Measurements from ENCODE around the gene CNTNAP2. TPM values are rescaled to one million over a fixed set of nuclear protein-coding genes. Genes with fewer than 3 reads are reported as not detected.

Gene CNTNAP2
- total and polyA plus RNA-seq, 9 of the 15 experiments (the other 6 are each of a cell fraction or from before 2014, with no cell fraction given): 0.04 to 0.62 (median 0.09) TPM; not detected in 4

DNA sequence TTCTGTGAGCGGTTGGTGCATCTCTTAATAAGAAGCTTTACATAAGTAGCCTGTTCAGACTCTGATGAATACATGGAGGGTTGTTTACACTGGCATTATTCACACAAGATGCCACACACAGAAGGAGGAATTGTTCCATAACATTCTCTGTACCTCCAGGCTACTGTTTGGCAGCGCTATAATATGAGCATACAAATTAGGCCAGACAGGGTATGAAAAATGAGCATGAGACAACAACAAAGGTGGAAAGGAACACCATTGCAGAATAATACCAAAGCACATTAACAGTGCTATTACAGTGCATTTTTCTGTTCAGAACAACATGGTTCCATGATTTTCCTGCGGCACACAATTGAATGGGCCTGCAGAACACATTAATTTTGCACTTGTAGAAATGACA is 2056.8 kb downstream of the CNTNAP2 start:
- Histone ChIP-seq H3K9ac (ENCODE audit: insufficient read depth in 1 of 2, low read depth in 2 of 2, low read length in 2 of 2) (no peak overlapping the region), H3K79me2 (ENCODE audit: control insufficient read depth, insufficient read depth, low read length) (no peaks in the 10 kb centered on the region), H4K20me1 (replicated peaks; ENCODE audit: control insufficient read depth, insufficient read depth, low read length) (no peaks in the 10 kb centered on the region), H3K36me3 (ENCODE audit: control insufficient read depth, insufficient read depth, low read length) (no peaks in the 10 kb centered on the region), H3K9me1 (ENCODE audit: control insufficient read depth, insufficient read depth, low read length) (no peaks in the 10 kb centered on the region), H3K4me2 (ENCODE audit: insufficient read depth, low read length) (no peak overlapping the region), H3K9me3 (replicated peaks; ENCODE audit: control insufficient read depth, insufficient read depth, low read depth, low read length) (no peaks in the 10 kb centered on the region), H3K4me1 (replicated peaks in 1 of 2; ENCODE audit: control insufficient read depth in 2 of 2, insufficient read depth in 2 of 2, low read length in 2 of 2) (no peaks in the 10 kb centered on the region), H2AFZ (ENCODE audit: low read depth, low read length) (no peak overlapping the region), H3K27ac (ENCODE audit: extremely low read depth, low read depth, low read length) (no peak overlapping the region), H3K4me3 (no peak overlapping the region), H3K27me3 (ENCODE audit: control insufficient read depth in 2 of 2, insufficient read depth in 2 of 2, low read length in 2 of 2) (no peaks in the 10 kb centered on the region)
- CTCF ChIA-PET (ENCODE audit: low intra/inter-chr PET ratio): no interaction called here
- in situ Hi-C loops (cut with MboI): no loop called here
- WGBS (ENCODE audit: insufficient coverage, low coverage, missing lambda C conversion rate): 0% methylated on average over 3 of the region's 3 CpGs
- intact Hi-C loops (cut with micrococcal nuclease): no loop called here
- no peak for DNase-seq (ENCODE audit: extremely low read depth in 1 of 4, low spot score in 3 of 4)
- POLR2A ChIA-PET: no interaction called here
- no TSS peak for BruUV-seq (replicated peaks)
- no peak for FAIRE-seq
- TF ChIP-seq, protein P1, sequence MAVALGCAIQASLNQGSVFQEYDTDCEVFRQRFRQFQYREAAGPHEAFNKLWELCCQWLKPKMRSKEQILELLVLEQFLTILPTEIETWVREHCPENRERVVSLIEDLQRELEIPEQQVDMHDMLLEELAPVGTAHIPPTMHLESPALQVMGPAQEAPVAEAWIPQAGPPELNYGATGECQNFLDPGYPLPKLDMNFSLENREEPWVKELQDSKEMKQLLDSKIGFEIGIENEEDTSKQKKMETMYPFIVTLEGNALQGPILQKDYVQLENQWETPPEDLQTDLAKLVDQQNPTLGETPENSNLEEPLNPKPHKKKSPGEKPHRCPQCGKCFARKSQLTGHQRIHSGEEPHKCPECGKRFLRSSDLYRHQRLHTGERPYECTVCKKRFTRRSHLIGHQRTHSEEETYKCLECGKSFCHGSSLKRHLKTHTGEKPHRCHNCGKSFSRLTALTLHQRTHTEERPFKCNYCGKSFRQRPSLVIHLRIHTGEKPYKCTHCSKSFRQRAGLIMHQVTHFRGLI (CRISPR knock-in tag; IDR thresholded peaks at IDR 0.05): no peak
- TF ChIP-seq EGR1 (conservative IDR thresholded peaks at IDR 0.05) (no peak), TCF7L2 (IDR thresholded peaks at IDR 0.05; ENCODE audit: low read depth, low read length) (no peak), ARHGAP35 (IDR thresholded peaks at IDR 0.05; ENCODE audit: partially characterized antibody) (no peak), HEY1 (CRISPR knock-in tag; IDR thresholded peaks at IDR 0.05; ENCODE audit: borderline replicate concordance) (no peak)
- no peak for ATAC-seq

DNA sequence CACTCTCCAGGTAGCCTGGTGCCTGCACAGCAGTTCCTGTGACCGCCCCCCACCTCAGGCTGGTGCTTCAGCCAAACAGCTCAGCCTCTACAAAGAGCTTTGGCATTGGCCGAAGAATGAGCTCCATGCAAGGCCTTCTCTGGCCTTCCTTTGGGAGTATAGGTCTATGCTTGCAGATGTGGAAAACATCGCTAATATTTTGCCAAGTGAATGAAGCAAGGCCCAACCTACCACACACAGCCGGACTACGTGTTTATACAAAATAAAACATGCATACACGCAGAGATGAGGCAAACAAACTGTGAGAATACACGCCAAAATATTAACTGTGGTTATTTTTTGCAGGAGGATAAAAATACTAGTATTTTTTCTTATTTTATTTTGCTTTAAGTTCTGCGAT is 2057.8 kb downstream of the CNTNAP2 start:
- intact Hi-C loops (cut with micrococcal nuclease) (no loop called here), in situ Hi-C loops (cut with MboI) (no loop called here)
- FAIRE-seq (no peak), DNase-seq (ENCODE audit: extremely low read depth in 1 of 4, low spot score in 3 of 4) (no peak), ATAC-seq (no peak)
- no peaks in the 10 kb centered on the region for H3K36me3 ChIP-seq (ENCODE audit: control insufficient read depth, insufficient read depth, low read length)
- ChIA-PET POLR2A (interaction anchor here (1.0 to 1.3 kb wide), 2 partner anchors 10 to 11 kb away, joined by 3 read pairs; no protein-coding TSS in a partner anchor), CTCF (ENCODE audit: low intra/inter-chr PET ratio) (no interaction called here)
- no peak overlapping the region for H3K4me3 ChIP-seq
- WGBS (ENCODE audit: insufficient coverage, low coverage, missing lambda C conversion rate): 2% methylated on average over 8 of the region's 8 CpGs
- no peaks in the 10 kb centered on the region for H3K27me3 ChIP-seq (ENCODE audit: control insufficient read depth in 2 of 2, insufficient read depth in 2 of 2, low read length in 2 of 2)
- no peak overlapping the region for H3K27ac ChIP-seq (ENCODE audit: extremely low read depth, low read depth, low read length)
- BruUV-seq (replicated peaks): no TSS peak
- H4K20me1 ChIP-seq (replicated peaks; ENCODE audit: control insufficient read depth, insufficient read depth, low read length): no peaks in the 10 kb centered on the region
- no peak overlapping the region for H3K9ac ChIP-seq (ENCODE audit: insufficient read depth in 1 of 2, low read depth in 2 of 2, low read length in 2 of 2)
- no peaks in the 10 kb centered on the region for H3K9me3 ChIP-seq (replicated peaks; ENCODE audit: control insufficient read depth, insufficient read depth, low read depth, low read length)
- H3K79me2 ChIP-seq (ENCODE audit: control insufficient read depth, insufficient read depth, low read length): no peaks in the 10 kb centered on the region
- no peaks in the 10 kb centered on the region for H3K9me1 ChIP-seq (ENCODE audit: control insufficient read depth, insufficient read depth, low read length)
- no peak overlapping the region for H2AFZ ChIP-seq (ENCODE audit: low read depth, low read length)
- no peak overlapping the region for H3K4me2 ChIP-seq (ENCODE audit: insufficient read depth, low read length)
- H3K4me1 ChIP-seq (replicated peaks in 1 of 2; ENCODE audit: control insufficient read depth in 2 of 2, insufficient read depth in 2 of 2, low read length in 2 of 2): no peaks in the 10 kb centered on the region
- TF ChIP-seq, protein P2, sequence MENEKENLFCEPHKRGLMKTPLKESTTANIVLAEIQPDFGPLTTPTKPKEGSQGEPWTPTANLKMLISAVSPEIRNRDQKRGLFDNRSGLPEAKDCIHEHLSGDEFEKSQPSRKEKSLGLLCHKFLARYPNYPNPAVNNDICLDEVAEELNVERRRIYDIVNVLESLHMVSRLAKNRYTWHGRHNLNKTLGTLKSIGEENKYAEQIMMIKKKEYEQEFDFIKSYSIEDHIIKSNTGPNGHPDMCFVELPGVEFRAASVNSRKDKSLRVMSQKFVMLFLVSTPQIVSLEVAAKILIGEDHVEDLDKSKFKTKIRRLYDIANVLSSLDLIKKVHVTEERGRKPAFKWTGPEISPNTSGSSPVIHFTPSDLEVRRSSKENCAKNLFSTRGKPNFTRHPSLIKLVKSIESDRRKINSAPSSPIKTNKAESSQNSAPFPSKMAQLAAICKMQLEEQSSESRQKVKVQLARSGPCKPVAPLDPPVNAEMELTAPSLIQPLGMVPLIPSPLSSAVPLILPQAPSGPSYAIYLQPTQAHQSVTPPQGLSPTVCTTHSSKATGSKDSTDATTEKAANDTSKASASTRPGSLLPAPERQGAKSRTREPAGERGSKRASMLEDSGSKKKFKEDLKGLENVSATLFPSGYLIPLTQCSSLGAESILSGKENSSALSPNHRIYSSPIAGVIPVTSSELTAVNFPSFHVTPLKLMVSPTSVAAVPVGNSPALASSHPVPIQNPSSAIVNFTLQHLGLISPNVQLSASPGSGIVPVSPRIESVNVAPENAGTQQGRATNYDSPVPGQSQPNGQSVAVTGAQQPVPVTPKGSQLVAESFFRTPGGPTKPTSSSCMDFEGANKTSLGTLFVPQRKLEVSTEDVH (IDR thresholded peaks at IDR 0.05; ENCODE audit: low read depth, partially characterized antibody): no peak
- TF ChIP-seq PHF20 (IDR thresholded peaks at IDR 0.05; ENCODE audit: partially characterized antibody) (no peak), NFYB (IDR thresholded peaks at IDR 0.05; ENCODE audit: extremely low read depth, insufficient read length) (no peak), HSF4 (CRISPR knock-in tag; IDR thresholded peaks at IDR 0.05; ENCODE audit: borderline replicate concordance) (no peak), MBD2 (IDR thresholded peaks at IDR 0.05; ENCODE audit: borderline replicate concordance, low read depth) (no peak), ZBTB17 (CRISPR knock-in tag; IDR thresholded peaks at IDR 0.05) (no peak), POLR2AphosphoS5 (IDR thresholded peaks at IDR 0.05; ENCODE audit: control insufficient read depth, insufficient read depth, low read depth, low read length) (no peak), SIRT6 (IDR thresholded peaks at IDR 0.05; ENCODE audit: low read depth, low read length) (no peak), HDAC6 (IDR thresholded peaks at IDR 0.05; ENCODE audit: low read depth, low read length) (no peak)
